Stimulated activated CD8-positive, alpha-beta memory T cell treated with anti-CD3 and anti-CD28 coated beads, Interleukin-4, amount 100 ng/mL, for 1 hour (primary cell): ENCODE results near the gene ERVFRD-1.
A peak's percentile ranks its signal among the peaks of the same experiment; 100 is the strongest.

Experiments used
- DNase-seq, 2 donors: peaks; one replicate each; pipeline ENCODE4 v3.0.0-alpha.2; 2020; ENCODE audit warnings: low read depth in 2 of 2, low spot score in 1 of 2

The ERVFRD-1 gene

GRCh38 chr6:11110921-11111768 lies at the start of gene ERVFRD-1:
ERVFRD-1 (minus strand) TSS chr6:11111725; CDS start chr6:11105310, 6,415 bp downstream.
- DNase-seq, result no peak

- no peak for DNase-seq
Measured at GRCh38 chr6:11160199-11160598, 48.7 kb upstream of the ERVFRD-1 start.

- DNase-seq, result no peak
Measured at GRCh38 chr6:11155589-11155988, 44.1 kb upstream of the ERVFRD-1 start.

- no peak for DNase-seq
Measured at GRCh38 chr6:11153447-11153846, 41.9 kb upstream of the ERVFRD-1 start.

- DNase-seq, result no peak
Measured at GRCh38 chr6:11152581-11152980, 41.1 kb upstream of the ERVFRD-1 start.

- no peak for DNase-seq
Measured at GRCh38 chr6:11151488-11151887, 40.0 kb upstream of the ERVFRD-1 start.

- no peak for DNase-seq
Measured at GRCh38 chr6:11149551-11149950, 38.0 kb upstream of the ERVFRD-1 start.

- DNase-seq, result no peak
Measured at GRCh38 chr6:11146117-11146826, 34.7 kb upstream of the ERVFRD-1 start.

- DNase-seq, result peak; percentile 34 to 57
Measured at GRCh38 chr6:11144393-11144851, 32.9 kb upstream of the ERVFRD-1 start.

- no peak for DNase-seq
Measured at GRCh38 chr6:11143394-11144371, 32.2 kb upstream of the ERVFRD-1 start.

GRCh38 chr6:11142296-11143027 lies 30.9 kb upstream of the ERVFRD-1 start:
- DNase-seq, result no peak

- DNase-seq, result no peak
Measured at GRCh38 chr6:11141295-11141694, 29.8 kb upstream of the ERVFRD-1 start.

- no peak for DNase-seq
Measured at GRCh38 chr6:11140056-11140455, 28.5 kb upstream of the ERVFRD-1 start.

GRCh38 chr6:11139051-11139960 lies 27.8 kb upstream of the ERVFRD-1 start:
- no peak for DNase-seq

GRCh38 chr6:11136809-11137208 lies 25.3 kb upstream of the ERVFRD-1 start:
- DNase-seq, result no peak

- DNase-seq, result no peak
Measured at GRCh38 chr6:11133281-11133680, 21.8 kb upstream of the ERVFRD-1 start.

- DNase-seq, result no peak
Measured at GRCh38 chr6:11132194-11132888, 20.8 kb upstream of the ERVFRD-1 start.

- no peak for DNase-seq
Measured at GRCh38 chr6:11130605-11131004, 19.1 kb upstream of the ERVFRD-1 start.
